NCI-H2081 (cell line): ENCODE measurements around the gene CDKN2AIP.
"Not testable (repeated sequence)": the region's sequence is repeated elsewhere in the genome, so short reads cannot be mapped to it uniquely, and the experiment has no call there.

Experiments used
- DNase-seq, 2 experiments: peaks; one replicate each; lab custom pipeline; 2025; lab: John Stamatoyannopoulos, UW

The CDKN2AIP gene

GRCh38 chr4:183448436-183448835 lies 4.0 kb downstream of the CDKN2AIP start:
- DNase-seq, result no peak

DNA sequence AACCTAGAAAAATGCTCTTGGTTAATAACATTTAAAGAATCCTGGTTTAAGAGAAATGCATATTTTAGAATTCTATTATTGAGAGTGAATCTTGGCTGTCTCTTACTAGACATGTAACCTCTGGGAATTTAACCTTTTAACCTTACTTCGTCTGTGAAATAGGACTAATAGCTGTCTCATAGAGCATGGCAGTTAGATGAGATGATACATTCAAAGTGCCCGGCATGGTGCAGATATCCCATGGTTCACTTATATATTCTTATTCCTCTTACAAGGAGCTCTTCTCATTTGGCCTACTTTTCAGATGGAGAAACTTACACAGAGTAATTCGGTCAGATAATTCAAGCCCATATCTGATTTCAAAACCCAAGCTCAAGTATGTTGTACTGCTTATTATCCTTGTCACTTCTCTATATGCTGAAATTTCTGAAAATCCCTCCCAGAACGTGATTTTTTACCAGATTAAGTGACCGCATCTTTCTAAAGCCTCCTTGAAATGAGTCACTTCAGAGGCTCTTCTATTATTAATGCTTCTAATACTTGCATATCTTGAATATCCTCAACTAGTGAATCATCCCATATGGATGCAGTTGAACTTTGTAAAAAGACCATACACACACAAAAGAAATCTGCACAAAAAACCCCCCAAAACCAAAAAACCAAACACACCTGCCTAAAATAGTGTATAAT lies 4.9 kb downstream of the CDKN2AIP start:
- DNase-seq, result no peak

GRCh38 chr4:183450108-183450507 lies 5.7 kb downstream of the CDKN2AIP start:
- no peak for DNase-seq

DNA sequence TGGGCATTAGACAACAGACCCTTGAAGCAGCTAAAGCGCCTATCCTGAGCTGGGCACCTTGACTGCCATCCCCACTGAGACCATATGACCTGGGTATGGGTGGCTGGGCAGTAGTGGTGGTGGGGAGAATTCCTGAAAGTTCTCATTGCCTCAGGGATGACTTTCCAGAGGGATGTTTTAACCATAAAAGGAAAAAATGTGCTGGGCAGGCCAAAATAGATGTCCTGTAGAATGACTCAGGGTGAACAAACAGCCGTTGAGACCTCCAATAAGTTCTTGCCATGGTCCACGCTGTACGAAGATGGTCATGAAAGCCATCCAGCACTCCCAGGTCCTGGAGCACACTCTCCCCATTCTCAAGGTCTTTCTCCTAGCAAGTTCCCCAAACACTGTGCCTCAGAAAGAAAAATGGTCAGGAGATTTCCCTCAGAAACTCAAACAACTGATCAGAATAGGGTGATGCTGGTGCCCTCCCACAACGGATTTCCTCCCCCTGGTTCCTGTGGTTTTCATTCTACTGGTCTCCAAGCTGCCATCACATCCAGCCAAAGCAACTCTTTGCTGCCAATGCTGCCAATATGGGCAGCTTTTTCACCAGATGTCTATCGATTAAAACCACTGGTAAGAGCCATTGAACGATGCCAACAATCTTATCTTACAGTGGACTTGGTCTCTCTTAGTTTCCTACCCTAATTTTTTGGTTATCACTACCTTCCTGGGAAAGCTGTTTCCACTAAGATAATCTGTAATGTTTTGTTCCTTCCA lies 11.2 kb downstream of the CDKN2AIP start:
- no peak for DNase-seq

GRCh38 chr4:183458005-183458404 lies 13.6 kb downstream of the CDKN2AIP start:
- DNase-seq, result no peak

GRCh38 chr4:183463903-183464619 lies 19.6 kb downstream of the CDKN2AIP start:
- DNase-seq, result not testable (repeated sequence)

DNA sequence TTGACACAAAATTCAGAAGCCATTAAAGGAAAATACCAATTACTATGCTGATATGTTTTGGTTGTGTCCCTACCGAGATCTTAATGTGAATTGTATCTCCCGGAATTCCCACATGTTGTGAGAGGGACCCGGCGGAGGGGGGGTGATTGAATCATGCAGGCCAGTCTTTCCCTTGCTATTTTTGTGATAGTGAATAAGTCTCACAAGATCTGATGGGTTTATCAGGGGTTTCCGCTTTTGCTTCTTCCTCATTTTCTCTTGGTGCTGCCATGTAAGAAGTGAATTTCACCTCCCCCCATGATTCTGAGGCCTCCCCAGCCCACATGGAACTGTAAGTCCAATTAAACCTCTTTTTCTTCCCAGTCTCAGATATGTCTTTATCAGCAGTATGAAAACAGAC lies 21.4 kb downstream of the CDKN2AIP start:
- DNase-seq, result not testable (repeated sequence)

GRCh38 chr4:183467246-183467645 lies 22.8 kb downstream of the CDKN2AIP start:
- DNase-seq, result no peak

- DNase-seq, result no peak
Measured at GRCh38 chr4:183468210-183469095, 24.0 kb downstream of the CDKN2AIP start.

DNA sequence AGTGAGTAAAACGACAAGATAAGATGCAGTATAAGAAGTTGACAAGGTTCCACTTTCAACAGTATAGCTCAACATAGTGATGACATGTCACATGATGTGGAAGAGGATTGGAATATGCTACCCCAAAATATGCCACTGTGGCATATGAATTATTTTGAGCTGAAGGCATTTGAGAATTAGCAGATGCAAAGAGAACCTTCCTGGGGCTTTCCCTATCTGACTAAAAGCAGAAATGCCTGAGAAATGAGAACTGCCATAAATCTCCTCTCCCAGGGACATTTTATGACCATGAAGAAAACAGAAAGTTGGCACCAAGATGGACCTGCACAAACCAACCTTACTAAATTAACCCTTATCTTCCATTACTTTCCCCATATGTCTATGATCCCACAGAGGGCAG lies 24.8 kb downstream of the CDKN2AIP start:
- DNase-seq, result no peak

DNA sequence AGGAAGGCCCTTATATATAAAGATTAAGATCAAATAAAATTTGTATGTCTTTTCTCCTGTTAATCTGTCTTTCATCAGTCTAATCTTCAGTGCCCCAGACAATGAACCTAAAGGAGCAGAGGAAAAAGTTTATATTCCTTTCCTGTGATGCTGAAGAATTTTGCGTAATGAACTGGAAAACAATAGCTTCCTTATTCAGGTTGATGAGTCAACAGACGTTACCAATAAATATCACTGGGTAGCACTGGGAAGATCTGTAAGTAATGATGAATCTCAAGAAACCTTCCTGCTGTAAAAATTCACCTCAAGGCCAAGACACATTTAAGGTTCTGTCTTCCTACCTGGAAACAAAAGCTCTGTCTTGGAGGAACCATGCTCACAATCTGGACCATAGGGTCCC lies 25.5 kb downstream of the CDKN2AIP start:
- no peak for DNase-seq

DNA sequence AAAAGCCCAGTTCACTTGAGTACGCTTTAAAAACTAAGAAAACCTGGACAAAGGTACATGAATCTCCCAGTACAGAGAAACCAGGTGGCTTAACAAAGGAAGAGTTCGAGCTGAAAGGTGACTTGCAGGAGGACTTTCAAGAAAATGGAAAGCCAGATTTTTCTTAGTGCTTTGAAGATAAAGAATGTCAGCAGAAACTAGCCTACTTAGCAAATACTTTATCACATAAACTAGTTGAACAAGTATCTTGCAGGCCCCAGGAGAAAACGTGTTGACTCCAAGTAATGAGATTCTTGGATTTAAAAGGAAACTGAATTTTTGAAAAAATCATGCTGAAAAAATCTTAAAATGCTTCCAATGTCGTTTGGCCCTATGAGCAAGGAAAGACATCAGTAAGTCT lies 26.4 kb downstream of the CDKN2AIP start:
- no peak for DNase-seq

GRCh38 chr4:183471946-183472708 lies 27.7 kb downstream of the CDKN2AIP start:
- DNase-seq, result peak; percentile 53 to 65

DNA sequence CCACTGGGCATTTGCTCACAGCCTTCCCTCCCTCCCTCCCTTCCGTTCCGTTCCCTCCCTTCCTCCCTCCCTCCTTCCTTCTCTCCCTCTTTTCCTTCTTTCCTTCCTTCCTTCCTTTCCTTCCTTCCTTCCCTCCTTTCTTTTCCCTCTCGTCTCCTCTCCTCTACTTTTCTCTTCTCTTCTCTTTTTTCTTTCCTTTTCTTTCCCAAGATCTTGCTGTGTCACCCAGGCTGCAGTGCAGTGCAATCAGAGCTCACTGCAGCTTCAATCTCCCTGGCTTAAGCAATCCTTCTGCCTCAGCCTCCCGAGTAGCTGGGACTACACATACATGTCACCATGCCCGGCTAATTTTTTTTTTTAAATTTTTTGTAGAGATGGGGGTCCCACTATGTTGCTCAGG lies 33.7 kb downstream of the CDKN2AIP start:
- DNase-seq, result no peak

DNA sequence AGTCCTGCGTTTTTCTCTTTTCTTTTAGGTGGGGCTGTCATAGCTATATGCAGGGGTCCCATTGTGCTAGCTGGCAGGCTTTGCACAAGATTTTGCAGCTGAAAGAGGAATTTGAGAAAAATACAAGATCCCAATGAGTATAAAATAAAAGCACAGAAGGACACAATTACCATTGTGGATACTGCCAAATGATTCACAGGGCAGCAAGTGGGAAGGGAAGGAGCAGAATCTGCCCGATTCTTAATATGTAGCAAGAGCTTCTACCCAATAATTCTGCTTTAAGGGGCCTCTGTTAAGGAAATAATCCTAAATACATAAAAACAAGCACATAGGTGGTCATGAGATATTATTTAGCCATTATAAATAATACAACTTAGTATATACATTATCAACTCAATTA lies 34.5 kb downstream of the CDKN2AIP start:
- no peak for DNase-seq

GRCh38 chr4:183482515-183483095 lies 38.2 kb downstream of the CDKN2AIP start:
- not testable (repeated sequence) for DNase-seq

DNA sequence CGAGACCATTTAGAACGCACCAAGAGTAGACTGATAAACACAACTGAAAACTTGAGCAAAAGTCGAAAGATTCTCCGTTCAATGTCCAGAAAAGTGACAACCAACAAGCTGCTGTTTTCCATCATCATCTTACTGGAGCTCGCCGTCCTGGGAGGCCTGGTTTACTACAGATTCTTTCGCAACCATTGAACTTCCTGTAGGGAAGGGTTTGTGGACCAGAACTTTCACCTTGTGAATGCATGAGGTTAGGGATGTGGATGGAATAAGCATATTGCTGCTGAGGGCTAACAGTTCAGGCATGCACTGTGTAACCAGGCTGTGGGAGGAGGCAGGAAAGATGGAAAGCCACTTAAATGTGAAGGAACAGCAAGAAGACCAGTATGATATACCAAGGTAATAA lies 39.6 kb downstream of the CDKN2AIP start:
- DNase-seq, result no peak

- no peak for DNase-seq
Measured at GRCh38 chr4:183485411-183486160, 41.1 kb downstream of the CDKN2AIP start.

DNA sequence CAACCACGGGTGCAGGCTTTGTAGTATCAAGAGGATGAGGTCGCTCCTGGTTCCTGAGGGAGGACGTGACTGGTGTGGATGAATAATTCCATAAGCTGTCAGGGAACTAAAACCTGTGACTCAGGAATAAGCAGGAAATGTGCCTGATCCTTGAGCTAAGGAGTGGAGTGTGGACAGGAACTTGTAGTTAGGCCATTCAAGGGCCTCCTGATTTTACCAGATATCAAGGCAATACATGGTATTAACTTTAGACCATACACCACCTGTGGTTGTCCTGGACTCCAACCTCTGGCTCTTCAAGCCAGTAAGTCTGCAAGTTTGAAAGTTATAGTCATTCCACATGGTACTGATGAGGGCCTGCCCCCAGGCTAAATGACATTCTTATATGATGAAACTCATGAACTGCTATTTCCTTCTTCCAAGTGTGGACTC lies 48.4 kb downstream of the CDKN2AIP start:
- no peak for DNase-seq

- DNase-seq, result no peak
Measured at GRCh38 chr4:183493246-183493645, 48.8 kb downstream of the CDKN2AIP start.
